ENCODE measurements around the gene GAMT.

GAMT gene

DNA sequence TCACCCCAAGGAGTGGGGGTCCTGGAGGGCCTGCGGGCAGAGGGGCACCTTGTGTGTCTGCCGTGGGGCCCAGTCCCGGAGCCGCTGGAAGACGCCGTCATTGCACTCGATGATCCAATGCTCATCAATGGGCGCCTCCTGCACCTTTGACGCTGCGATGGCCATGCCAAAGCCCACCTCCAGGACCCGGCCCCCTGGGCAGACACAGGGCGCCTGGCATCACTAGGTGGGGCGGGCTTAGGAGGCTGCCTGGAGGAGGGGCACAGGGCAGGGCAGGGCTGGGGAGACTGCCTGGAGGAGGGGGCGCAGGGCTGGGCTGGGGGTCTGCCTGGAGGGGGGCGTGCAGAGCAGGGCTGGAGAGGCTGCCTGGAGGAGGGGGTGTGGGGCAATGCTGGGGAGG, 1.6 kb downstream of the GAMT start:
- no peak for DNase-seq

DNA sequence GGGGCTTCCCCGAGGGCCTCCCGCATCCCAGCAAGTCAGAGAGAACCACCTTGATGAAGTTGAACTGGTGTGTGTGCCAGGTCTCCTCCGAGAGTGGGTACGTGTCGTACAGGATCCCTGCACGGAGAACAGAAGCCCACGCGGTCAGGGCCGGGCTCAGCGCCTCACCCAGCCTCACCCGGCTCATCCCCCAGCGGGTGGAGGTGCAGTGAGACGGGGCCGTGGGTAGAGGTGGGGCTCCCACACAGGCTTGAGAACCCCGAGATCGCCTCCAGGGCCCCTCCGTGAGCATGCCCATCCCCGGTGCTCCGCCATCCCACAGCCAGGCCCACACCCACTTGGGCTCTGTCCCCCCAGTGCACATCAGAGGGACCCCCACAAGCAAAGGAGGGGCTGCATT, 2.3 kb downstream of the GAMT start:
- DNase-seq, result no peak

DNA sequence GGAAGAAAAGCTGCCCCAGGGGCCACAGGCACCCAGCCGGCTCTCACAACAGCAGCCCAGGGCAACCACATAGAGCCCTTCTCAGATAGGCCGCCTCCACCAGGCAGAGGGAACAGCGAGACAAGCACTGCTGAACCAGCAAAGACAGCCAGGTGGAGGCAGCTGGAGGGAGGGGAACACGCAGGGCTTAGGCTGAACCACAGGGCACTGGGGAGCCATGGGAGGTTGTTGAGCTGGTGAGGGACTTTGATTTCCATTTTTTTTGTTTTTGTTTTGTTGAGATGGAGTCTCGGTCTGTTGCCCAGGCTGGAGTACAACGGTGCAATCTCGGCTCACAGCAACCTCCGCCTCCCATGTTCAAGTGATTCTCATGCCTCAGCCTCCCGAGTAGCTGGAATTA, 3.5 kb downstream of the GAMT start:
- no peak for DNase-seq

DNA sequence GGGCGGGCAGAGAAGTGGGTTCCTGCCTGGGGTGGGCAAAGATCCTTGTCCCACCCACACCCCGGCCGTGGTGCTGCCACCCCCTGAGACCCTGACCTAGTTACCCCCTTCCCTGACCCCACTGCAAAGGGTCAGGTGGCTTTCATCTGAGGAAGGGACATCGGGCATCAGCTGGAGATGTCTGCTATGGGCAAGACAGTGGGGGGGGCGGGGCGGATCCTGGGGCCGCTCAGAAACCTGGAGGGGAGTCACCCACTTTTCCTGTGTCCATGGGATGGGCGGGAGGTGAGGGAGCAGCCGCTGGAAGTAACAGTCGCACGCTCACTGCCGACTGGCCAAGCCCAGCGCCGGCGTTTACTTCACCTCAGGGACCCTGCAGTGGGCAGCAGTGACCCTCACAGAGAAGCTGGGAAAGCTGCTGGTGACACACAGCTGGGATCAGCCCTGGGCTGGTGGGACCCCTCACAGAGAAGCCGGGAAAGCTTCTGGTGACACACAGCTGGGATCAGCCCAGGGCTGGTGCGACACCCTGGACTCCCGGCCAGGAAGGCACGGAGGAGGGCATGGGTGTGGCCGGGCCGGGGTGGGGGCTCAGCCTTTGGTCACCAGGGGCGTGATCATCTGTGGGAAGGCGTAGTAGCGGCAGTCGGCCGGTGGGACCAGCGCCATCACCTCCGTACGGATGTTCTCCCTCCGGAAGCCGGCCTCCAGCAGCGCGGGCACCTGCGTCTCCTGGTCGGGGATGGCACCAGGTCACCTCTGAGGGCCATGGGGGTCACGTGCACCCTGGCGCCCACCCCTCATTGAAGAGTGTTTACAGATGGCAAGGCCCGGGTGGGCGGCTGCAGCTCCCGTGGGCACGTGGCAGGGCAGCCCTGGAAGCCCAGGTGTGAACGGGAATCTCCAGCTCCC, 4.3 kb downstream of the GAMT start:
- DNase-seq, result no peak

DNA sequence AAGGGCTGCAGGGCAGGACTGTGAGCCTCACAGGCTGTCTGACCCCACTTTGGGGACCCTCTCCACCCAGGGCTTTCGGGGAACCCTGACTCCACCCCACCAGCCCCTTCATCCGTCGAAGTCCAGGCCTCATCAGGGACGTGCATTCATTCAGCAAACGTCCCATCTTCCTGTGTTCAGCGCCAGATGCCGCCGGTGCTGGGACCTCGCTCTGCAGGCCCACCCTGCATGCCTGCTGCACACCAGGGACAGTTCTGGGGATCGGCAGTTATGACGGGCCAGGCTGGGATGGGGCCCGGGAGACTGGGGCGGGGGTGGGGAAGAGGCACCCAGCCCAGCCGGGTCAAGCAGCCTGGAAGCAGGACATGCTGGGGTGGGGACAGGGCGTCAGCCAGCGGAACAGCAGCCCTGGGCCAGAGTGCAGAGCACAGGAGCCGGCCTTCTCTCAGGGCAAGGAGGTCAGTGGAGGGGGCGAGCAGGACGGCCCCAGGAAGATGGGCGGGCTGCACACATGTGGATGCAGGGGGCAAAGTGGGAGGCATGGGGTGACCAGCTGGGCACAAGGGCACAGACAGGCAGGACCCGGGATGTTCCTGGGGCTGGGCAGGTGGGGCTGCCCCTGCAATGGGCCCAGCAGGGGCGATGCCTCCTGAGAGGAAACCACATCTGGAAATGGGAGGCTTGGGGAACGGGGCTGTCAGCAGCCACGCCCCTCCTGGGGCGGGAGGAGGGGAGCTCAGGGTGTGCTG, 5.1 kb downstream of the GAMT start:
- DNase-seq, result no peak

DNA sequence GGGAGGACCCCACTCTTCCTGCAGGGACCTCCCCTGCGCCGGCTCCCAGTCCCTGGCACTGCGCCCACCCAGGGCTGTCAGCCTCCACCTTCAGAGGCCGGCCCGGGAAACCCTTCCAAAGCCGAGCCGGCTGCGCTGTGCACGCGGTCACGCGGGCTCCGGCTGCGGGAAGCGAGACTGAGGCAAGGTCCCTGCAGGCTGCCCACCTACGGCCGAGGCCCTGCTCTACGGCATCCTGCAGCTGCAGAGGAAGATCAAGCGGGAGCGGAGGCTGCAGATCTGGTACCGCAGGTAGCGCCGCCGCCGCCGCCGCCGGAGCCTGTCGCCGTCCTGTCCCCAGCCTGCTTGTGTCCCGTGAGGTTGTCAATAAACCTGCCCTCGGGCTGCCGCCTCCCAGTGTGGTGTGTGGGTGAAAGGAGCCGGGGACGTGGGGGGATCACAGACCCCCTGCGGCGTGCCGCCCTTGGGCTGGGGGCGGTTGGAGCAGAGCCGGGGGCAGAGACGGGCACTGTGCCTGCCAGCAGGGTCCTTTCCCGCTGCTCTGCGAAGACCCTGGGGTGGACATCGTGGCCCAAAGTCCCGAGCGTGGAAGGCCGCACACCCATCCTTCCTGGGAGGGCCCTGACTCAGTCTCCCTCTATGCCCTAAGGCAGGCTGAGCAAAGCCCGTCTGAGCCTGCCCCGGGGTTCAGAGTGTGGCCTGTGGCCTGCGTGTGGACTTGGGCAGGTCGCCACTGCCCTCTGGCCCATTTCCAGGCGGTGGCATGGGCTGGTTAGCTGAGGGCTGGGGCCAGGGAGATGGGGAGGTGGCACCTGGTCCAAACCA, 5.9 kb downstream of the GAMT start:
- DNase-seq, result no peak

DNA sequence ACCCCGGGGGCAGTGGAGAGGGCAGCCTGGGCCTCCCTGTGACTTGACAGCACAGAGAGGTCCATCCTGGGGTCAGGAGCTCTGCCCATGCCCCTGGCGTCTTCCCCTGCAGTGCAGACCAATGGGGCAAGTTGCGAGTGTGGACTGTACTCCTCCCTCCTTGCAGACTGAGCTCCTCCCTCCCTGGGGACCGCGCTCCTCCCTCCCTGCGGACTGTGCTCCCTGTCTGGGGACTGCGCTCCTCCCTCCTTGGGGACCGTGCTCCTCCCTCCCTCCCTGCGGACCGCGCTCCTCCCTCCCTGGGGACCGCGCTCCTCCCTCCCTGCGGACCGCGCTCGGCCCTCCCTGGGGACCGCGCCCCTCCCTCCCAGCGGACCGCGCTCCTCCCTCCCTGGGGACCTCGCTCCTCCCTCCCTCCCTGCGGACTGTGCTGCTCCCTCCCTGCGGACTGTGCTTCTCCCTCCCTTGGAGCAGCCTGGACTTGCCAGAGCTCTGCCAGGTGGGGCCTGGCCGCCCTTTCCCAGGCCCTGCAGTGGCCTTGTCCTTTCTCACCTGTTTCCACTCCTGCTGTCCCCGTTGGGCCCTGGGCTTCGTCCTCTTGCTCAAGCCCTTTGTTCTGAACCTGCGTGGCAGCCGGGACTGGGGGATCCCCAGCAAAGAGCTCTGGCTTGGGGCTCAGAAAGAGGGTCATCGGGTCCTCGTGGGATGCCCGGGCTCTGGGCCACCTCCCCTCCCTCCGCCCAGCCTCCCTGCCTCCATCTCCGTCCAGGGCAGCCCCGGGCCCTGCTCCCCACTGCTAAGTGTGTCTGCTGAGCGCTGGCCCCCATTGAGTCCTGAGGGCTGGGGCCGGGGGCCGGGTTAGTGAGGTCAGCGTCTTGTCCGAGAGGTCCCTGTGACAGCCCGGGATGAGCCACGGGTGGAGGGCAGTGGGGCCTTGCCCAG, 6.8 kb downstream of the GAMT start:
- DNase-seq, result no peak

DNA sequence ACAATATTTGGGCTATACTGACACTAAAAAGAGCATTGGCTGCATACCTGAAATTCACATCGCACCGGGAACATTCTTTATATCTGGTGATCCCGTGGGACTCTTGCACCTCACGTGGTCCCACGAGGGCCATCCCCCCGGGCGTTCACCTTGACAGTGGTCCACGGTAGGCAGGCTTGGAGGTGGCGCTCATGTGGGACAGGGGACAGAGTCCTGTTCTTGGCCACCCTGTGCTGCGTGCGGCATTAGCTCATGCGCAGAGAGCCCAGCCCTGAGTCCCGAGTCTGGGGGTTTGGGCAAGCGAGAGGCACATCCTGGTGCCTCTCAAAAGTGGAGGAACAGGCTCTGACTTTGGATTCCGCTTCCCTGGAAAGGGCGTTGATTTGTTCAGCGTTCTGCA, 7.5 kb downstream of the GAMT start:
- no peak for DNase-seq

DNA sequence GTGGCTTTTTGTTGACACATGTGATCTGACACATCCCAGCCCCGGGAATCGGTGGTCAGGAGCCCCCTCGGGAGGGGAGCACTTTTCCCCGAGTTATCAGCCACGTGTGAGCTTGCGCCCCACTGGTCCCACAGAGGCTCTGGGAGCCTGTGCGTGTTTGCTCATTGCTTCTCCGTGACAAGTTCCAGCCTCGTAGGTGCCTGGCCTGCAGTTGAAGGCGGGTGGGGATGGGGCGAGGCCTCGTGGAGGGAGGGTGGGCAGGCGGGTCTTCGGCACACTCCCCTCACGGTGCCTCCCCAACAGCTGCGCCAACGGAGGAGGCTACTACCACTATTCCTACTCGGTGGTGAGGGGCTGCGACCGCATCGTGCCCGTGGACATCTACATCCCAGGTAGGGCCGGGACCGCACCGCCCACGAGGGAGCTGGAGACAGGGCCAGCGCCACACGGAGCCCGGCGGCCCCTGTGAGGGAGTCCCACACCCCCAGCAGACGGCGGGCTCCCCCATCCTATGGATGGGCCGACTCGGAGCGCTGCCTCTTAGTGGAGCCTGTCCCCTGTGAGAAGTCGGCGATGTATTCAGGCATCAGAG, 8.3 kb downstream of the GAMT start:
- no peak for DNase-seq

DNA sequence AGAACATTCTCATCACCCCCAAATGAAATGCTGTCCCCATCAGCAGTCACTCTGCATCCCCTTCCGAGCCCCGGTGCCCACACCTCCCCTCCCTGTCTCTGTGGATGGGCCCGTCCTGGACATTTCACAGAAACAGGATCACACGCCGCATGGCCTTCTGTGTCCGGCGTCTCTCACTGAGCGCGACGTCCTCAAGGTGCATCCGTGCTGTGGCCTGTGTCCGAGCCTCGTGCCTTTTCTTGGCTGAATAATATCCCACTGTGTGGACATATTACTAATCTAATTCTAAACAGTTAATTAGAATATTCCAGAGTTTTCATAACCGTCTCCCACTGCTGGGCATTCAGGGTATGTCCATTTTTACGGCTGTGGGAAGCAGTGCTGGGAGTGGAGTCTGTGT, 8.9 kb downstream of the GAMT start:
- DNase-seq, result no peak

DNA sequence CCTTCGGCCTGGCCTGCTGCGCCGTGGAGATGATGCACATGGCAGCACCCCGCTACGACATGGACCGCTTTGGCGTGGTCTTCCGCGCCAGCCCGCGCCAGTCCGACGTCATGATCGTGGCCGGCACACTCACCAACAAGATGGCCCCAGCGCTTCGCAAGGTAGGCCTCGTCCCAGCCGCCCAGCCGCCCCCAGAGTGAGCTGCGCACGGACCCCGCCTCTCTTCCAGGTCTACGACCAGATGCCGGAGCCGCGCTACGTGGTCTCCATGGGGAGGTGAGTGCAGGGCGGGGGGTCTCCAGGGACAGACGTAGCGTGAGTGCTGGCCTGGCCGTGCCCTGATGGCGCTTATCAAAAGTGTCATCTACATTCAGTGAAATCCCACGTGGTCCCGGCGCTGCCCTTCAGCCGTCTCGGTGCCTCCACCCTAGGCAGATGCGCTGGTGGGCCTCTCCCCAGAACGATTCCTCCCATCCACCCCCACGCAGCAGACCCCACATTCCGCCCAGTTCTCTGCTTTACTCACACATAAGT, 10.4 kb downstream of the GAMT start:
- DNase-seq, result no peak

DNA sequence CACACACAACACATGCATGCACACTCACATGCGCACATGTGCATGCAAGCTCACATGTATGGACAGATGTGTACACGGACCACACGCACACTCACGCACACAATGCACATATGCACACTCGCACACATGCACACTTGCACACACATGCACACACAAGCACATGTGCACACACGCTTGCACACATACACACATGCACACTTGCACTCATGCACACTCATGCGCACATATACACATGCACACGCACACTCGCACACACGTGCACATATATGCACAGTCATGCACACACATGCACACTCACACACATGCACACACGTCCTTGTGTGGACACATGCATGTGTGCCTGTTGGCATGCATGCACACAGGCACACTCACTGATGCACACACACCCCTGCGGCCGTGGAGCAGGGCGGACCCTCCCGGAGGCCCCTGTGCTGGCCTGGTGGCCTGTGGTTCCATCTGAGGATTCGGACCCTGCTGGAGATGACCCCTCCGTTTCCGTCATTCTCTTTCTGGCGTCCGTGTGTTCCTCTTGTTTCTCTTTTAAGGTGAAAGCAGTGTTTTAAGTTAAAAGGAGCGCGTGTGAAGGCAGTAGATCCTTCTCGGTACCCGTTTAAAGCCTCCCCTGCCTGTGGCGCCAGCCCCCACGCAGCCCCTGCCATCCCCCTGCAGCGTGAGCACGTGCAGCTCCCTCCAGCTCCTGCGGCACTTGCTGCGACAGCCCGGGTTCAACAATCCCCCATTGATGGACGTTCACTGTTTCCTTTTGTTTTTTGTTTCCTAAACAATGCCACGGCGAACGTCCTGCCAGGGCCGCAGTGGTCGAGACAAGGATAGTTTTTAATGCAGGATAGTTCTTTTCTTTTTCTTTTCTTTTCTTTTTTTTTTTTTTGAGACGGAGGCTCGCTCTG, 12.1 kb downstream of the GAMT start:
- no peak for DNase-seq

DNA sequence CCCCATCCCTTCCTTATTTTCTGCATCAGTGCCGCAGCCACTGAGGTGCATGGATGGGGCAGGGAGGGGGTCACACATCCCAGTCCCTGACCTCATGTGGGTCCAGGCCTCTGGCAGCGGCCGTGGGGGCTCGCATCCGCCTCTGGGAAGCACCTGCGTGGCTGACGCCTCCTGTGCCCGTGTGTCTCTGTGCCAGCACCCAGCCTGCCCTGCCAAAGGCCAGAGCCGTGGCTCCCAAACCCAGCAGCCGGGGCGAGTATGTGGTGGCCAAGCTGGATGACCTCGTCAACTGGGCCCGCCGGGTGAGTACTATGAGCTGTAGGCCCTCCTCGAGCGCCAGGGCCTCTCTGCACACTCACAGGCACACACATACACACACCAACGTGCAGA, 12.7 kb downstream of the GAMT start:
- no peak for DNase-seq

DNA sequence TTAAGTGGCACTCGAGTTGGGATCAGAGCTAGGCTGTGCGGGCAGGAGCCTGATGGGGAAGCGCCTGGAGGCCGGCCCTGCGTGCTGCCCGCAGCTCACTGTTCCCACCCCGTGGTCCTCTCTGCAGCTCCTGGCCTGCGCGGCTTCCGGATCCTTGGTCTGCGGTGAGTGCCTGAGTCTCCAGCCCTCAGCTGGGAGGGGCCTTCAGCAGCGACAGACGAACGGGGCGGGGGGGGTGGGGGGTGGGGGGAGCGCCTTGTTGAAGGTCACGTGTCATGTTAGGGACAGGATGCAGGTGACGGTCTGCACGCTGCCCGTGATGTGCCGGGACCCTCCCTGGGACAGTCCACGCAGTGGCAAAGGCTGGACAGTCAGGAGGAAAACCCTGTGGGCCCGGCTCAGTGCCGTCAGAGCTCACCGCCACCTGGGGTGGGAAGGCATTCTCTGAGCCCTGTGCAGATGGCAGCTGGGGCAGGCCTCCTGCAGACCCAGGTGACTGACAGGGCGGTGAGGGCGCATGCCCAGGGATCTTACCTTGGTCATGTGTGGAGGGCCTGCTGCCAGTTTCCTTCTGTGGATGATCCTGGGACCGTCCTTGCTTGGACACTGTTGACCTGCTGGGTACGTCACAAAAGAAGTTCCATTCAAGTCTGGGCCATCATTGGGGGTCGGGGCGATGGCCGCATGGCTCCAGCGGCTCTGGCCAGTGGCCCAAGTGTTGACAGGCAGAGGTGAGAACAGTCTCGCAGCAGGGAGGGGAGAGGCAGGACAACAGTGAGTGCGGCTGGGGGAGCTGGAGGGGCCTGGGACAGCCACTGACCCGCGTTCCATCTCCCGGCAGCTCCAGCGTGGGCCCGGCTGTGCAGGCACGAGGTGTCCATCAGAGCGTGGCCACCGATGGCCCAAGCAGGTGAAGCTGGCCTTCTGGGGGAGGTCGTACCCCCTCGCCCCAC, 13.4 kb downstream of the GAMT start:
- no peak for DNase-seq

DNA sequence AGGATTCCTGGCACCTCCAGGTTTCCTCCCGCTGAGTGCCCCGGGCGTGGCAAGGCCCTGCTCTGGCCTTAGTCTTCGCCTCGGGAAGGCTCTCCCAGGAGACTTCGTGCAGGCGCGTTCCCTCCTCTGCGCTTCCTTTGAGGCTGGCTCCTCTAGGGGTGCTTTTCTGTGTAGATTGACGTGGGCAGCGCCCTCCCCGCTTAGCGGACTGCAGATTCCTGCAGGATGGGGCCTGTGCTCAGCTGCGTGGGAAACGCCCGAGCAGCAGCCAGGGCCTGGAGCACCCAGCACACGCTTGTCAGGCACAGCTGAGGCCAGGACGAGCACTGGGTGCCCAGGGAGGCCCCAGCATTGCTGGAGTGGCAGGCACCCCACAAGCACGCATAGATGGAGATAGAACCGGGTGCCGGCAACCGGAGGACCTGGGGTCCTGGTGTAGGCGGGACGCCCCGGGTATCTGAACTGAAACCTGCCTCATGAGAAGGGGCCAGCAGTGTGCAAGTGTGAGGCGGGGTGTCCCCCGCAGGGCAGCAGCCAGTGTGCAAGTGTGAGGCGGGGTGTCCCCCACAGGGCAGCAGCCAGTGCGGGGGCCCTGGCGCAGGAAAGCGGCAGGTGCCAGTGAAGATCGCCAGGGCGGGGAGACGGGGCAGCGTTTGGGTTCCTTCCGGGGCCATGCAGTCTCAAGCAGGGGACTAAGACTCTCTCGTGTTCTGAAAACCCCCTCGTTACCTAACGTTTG, 14.2 kb downstream of the GAMT start:
- no peak for DNase-seq

DNA sequence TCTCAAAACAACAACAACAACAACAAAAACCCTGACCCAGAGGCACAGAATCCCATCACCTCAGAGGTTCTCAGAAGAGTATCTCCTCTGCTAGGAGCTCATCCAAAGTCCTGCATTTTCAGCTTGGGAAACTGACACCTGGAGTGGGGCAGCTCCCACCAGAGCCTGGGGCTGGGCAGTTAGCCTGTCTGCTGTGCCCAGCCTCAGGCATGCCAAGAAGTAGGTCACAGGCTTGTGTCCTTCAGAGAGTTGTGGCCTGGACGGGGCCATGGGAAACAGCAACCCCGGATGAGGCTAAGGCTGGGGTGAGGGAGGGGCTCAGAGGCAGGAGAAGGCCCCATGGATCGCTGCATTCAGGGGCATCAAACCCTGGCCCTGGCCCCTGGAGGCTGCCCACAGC, 15.5 kb downstream of the GAMT start:
- DNase-seq, result no peak

DNA sequence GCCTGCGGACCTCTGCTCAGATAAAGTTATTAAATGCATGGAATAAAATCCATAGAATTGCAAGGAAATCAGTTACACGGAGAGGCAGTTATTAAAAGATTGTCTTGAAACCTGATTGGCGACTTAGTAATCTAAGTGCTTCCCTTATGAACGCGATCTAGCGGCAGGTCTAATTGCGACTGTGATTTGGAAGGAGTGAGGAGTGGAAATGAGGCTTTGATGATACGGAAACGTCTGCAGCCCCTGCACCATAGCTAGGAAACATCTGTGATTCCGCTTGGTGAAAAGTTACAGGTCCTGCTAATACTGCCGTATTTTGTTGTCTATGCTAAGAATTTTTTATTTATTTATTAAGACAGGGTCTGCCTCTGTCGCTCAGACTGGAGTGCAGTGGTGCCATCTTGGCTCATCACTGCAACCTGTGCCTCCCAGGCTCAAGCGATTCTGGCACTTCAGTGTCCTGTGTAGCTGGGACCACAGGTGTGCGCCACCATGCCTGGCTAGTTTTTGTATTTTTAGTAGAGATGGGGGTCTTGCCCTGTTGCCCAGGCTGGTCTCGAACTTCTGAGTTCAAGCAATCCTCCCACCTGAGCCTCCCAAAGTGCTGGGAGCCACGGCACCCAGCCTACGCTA, 16.7 kb downstream of the GAMT start:
- DNase-seq, result no peak

DNA sequence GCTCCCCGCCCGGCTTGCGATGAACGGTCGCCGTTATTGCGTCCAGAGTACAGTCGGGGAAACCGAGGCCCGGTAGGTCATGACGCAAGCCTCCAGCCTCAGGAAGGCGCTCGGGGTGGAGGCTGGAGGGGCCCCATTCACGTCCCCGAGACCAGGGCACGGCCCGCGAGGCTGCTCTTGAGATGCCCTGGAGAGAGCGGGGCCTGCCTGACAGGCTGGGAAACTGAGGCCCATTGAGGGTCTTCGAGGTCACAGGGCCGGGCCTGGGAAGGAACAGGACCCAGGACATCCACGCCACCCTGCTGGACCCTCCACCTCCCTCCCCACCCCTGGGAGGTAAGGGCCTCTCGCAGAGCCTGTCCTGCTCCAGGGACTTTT, 17.3 kb downstream of the GAMT start:
- no peak for DNase-seq
